ENCODE results near the gene TRMT11. TPM values are rescaled to one million over a fixed set of nuclear protein-coding genes. Genes with fewer than 3 reads are reported as not detected.
A peak's percentile ranks its signal among the peaks of the same experiment; 100 is the strongest.

The TRMT11 gene
- total RNA-seq, 1 experiment from 2014 or later, result 36.7 TPM

DNA sequence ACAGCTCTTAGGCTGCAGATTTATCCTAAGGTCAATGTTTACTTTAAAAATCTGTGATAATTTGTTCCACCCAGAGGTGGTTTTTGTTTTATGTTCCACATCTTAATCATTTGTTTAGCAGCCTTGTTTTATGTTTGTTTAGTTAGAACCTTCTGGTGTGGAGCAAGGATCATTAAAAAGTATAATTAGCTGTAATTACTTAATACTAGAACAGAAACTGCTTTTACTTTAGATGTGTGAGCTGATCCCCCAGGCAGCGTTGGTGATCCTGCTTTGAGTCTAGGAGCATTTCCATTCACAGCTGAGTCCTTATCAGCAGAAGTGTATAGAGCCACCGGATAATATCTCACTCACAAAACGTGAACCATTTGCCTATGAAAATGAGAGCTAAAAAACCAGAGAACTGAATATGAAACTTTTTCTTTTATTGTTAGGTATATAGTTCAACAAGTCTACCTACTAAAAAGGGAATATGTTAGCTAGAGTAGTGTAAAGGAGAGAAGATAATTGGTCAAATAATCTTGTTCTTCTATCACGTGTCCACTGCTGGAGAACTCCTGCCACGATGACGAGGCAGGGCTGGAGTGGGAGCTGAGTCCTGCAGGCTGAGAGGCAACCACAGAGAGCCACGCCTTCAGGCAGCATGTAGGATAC, 78.5 kb downstream of the TRMT11 start:
- Histone ChIP-seq H3K4me1 (peaks cover 21% of the 10 kb centered on the region), H3K4me3 (ENCODE audit: low read depth, low read length) (no peak overlapping the region), H3K36me3 (ENCODE audit: control insufficient read depth, insufficient read depth, low read length) (no peaks in the 10 kb centered on the region), H3K27me3 (replicated peaks; ENCODE audit: control insufficient read depth, insufficient read depth, low read length) (no peaks in the 10 kb centered on the region), H3K9me3 (0 out of 2 replicates have a peak, but pooled peaks cover 3% of the 10 kb centered on the region)
- Mint-ChIP-seq H3K27me3 (ENCODE audit: insufficient read depth, unreplicated experiment) (no peaks in the 10 kb centered on the region), H3K9me3 (ENCODE audit: unreplicated experiment) (no peaks in the 10 kb centered on the region), H3K36me3 (ENCODE audit: insufficient read depth, unreplicated experiment) (peaks cover 23% of the 10 kb centered on the region), H3K27ac (ENCODE audit: unreplicated experiment) (peak overlapping the region; percentile 34), H3K4me1 (ENCODE audit: low read depth, unreplicated experiment) (peaks cover 23% of the 10 kb centered on the region), H3K4me3 (ENCODE audit: unreplicated experiment) (no peak overlapping the region)
- ChIA-PET CTCF (interaction anchor here (1.5 kb wide), 1 partner anchor 48 kb away, joined by 4 read pairs; no protein-coding TSS in a partner anchor), POLR2A (interaction anchor here (0.7 kb wide), 1 partner anchor 241 kb away, joined by 3 read pairs; no protein-coding TSS in a partner anchor)
- intact Hi-C loops (cut with micrococcal nuclease; ENCODE audit: unreplicated experiment), result no loop called here
- TF ChIP-seq, protein P1, sequence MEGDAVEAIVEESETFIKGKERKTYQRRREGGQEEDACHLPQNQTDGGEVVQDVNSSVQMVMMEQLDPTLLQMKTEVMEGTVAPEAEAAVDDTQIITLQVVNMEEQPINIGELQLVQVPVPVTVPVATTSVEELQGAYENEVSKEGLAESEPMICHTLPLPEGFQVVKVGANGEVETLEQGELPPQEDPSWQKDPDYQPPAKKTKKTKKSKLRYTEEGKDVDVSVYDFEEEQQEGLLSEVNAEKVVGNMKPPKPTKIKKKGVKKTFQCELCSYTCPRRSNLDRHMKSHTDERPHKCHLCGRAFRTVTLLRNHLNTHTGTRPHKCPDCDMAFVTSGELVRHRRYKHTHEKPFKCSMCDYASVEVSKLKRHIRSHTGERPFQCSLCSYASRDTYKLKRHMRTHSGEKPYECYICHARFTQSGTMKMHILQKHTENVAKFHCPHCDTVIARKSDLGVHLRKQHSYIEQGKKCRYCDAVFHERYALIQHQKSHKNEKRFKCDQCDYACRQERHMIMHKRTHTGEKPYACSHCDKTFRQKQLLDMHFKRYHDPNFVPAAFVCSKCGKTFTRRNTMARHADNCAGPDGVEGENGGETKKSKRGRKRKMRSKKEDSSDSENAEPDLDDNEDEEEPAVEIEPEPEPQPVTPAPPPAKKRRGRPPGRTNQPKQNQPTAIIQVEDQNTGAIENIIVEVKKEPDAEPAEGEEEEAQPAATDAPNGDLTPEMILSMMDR (IDR thresholded peaks at IDR 0.05; ENCODE audit: insufficient read depth in 1 of 2, low read depth in 1 of 2, low read length in 1 of 2, severe bottlenecking in 1 of 2, unreplicated experiment in 1 of 2), result no peak
- DNase-seq, result no peak
- BruUV-seq (replicated peaks), result no TSS peak

DNA sequence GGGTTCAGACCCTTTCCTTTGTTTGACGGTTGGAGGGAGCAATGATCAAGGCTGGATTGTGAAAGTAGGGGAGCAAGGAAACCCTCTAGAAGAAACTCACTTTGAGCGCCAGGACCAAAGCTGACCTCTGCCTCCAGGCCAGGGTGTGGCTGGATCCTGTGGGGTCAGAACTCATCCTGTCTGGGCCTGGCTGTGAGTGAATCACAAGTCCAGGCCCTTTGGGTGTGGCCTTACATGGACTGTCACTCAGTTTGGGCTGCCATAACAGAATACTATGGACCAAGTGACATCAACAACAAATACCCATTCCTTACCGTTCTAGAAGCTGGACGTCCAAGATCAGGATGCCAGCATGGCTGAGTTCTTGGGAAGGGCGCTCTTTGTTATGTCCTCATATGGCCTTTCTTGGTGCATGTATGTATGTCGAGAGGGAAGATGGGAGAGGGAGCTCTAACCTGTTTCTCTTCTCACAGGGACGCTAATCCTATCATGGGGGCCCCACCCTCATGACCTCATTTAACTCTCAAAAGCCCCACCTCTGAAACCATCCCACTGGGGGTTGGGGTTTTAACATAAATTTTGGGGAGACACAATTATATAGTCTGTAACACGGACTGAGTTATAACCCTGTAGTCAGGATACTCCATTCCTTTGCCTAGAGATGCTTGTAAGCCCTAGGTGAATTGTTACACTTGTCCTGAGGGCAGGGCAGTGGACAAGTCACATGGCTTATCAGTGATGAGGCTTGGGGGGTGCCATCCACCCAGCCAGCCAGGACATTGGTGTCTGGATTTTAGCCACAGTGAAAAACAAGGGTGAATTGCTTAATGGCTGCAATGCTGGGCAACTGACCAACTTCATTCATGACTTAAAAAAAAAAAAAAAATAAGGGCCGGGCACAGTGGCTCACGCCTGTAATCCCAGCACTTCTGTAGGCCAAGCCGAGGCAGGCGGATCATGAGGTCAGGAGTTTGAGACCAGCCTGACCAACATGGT, 80.0 kb downstream of the TRMT11 start:
- no peak overlapping the region for H3K27ac Mint-ChIP-seq (ENCODE audit: unreplicated experiment)
- intact Hi-C loops (cut with micrococcal nuclease; ENCODE audit: unreplicated experiment), result no loop called here

DNA sequence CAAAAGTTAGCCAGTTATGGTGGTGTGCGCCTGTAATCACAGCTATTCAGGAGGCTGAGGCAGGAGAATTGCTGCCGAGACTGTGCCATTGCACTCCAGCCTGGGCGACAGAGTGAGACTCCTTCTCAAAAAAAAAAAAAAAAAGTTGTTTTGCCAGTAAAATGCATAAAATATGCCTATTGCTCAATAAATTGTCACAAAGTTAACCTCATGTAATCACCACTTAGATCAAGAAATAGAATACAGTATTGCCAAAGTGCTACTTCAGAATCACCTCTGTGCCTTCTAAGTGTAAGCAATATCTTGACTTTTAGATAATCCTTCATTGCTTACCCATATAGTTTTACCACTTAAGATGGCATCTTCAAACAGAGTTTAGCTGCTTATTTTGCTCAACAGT, 80.7 kb downstream of the TRMT11 start:
- no TSS peak for BruUV-seq (replicated peaks)
- intact Hi-C loops (cut with micrococcal nuclease; ENCODE audit: unreplicated experiment), result no loop called here
- Histone ChIP-seq H3K27me3 (replicated peaks; ENCODE audit: control insufficient read depth, insufficient read depth, low read length) (no peaks in the 10 kb centered on the region), H3K36me3 (ENCODE audit: control insufficient read depth, insufficient read depth, low read length) (no peaks in the 10 kb centered on the region; the same call in 1 of the 2 replicates), H3K4me3 (ENCODE audit: low read depth, low read length) (no peak overlapping the region), H3K4me1 (peaks cover 28% of the 10 kb centered on the region), H3K9me3 (0 out of 2 replicates have a peak, but pooled peaks cover 3% of the 10 kb centered on the region)
- peaks cover 17% of the 10 kb centered on the region for H3K36me3 Mint-ChIP-seq (ENCODE audit: insufficient read depth, unreplicated experiment)
- DNase-seq, result no peak
- TF ChIP-seq, protein P1 (IDR thresholded peaks at IDR 0.05; ENCODE audit: insufficient read depth in 1 of 2, low read depth in 1 of 2, low read length in 1 of 2, severe bottlenecking in 1 of 2, unreplicated experiment in 1 of 2), result no peak
- no peaks in the 10 kb centered on the region for H3K9me3 Mint-ChIP-seq (ENCODE audit: unreplicated experiment)
- CTCF ChIA-PET, result no interaction called here
- no peaks in the 10 kb centered on the region for H3K27me3 Mint-ChIP-seq (ENCODE audit: insufficient read depth, unreplicated experiment)
- H3K4me3 Mint-ChIP-seq (ENCODE audit: unreplicated experiment), result no peak overlapping the region
- POLR2A ChIA-PET, result no interaction called here
- peaks cover 29% of the 10 kb centered on the region for H3K4me1 Mint-ChIP-seq (ENCODE audit: low read depth, unreplicated experiment)
- no peak overlapping the region for H3K27ac Mint-ChIP-seq (ENCODE audit: unreplicated experiment)

More for the DNA sequence above, 80.0 kb downstream of the TRMT11 start:
- no TSS peak for BruUV-seq (replicated peaks)
- H3K9me3 ChIP-seq, result 0 out of 2 replicates have a peak, but pooled peaks cover 3% of the 10 kb centered on the region
- Mint-ChIP-seq H3K36me3 (ENCODE audit: insufficient read depth, unreplicated experiment) (peaks cover 21% of the 10 kb centered on the region), H3K4me1 (ENCODE audit: low read depth, unreplicated experiment) (peaks cover 29% of the 10 kb centered on the region), H3K4me3 (ENCODE audit: unreplicated experiment) (no peak overlapping the region), H3K27me3 (ENCODE audit: insufficient read depth, unreplicated experiment) (no peaks in the 10 kb centered on the region), H3K9me3 (ENCODE audit: unreplicated experiment) (no peaks in the 10 kb centered on the region)
- TF ChIP-seq, protein P1 (IDR thresholded peaks at IDR 0.05; ENCODE audit: insufficient read depth in 1 of 2, low read depth in 1 of 2, low read length in 1 of 2, severe bottlenecking in 1 of 2, unreplicated experiment in 1 of 2), result no peak
- ChIA-PET POLR2A (no interaction called here), CTCF (no interaction called here)
- H3K4me1 ChIP-seq, result peaks cover 25% of the 10 kb centered on the region
- no peaks in the 10 kb centered on the region; the same call in 1 of the 2 replicates for H3K36me3 ChIP-seq (ENCODE audit: control insufficient read depth, insufficient read depth, low read length)
- no peak for DNase-seq
- H3K4me3 ChIP-seq (ENCODE audit: low read depth, low read length), result no peak overlapping the region
- H3K27me3 ChIP-seq (replicated peaks; ENCODE audit: control insufficient read depth, insufficient read depth, low read length), result no peaks in the 10 kb centered on the region

Data from Caco-2 (cell line).